Activated CD4-positive, alpha-beta T cell treated with anti-CD3 and anti-CD28 coated beads, Interleukin-2, amount 50 U/mL, for 48 hours (primary cell): ENCODE measurements around the gene PRKG1.
"Not testable (repeated sequence)": the region's sequence is repeated elsewhere in the genome, so short reads cannot be mapped to it uniquely, and the experiment has no call there.

Source experiments
- DNase-seq, 2 experiments: peaks; one replicate each; pipeline ENCODE4 v3.0.0-alpha.2; 2020

PRKG1 gene

DNA sequence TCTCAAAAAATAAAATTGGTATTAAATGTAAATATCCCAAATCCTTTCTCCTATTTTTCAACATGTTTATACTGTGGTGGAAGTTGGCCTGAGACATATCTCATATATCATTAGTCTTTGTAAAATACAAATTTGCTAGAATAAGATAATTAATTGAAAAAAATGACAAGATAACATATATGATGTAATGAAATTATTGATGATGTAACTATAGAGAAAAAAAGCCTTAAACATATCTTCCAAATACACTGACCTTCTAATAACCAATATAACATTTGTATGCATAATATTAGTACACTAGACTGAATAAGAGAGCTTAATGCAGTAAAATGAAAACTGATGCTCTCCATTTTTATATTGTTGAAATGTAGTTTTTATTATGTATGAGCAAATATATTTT lies 104.3 kb downstream of the PRKG1 start:
- no peak for DNase-seq

DNA sequence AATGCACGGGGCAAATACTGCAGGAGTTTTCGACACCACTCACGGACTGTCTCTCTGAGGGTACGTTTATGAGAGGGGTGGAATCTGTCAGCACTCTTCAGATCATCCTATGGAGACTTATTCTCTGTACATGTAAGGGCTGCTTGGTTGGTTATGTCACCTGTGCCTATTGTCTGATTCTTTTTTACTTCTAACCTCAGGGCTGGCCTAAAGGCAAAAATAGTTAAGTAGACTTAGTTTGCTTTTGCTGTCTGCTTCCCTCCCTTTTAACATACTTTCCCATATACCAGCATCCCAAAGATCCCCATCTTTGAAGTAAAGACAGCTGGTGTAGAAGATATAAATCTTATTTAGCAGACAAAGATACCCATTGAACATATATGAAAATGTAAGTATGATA lies 105.9 kb downstream of the PRKG1 start:
- no peak for DNase-seq

DNA sequence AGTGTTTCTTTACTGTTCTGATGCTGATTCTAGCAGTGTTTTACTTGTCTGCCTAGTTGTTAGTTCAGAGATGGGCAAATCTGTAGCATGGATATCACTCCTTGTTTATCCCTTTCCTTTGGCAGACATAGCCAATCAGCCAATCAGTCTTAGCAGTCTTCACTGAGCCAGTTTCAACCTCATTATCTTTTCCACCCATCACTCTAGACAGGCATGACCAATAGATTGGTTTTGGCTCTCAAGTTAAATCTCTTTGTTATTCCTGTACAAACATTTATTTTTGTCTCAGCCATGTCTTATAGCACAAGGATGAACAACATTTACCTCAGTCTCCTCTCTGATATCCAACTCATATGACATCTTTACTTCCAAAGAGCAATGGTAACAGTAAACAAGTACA lies 109.5 kb downstream of the PRKG1 start:
- no peak for DNase-seq

DNA sequence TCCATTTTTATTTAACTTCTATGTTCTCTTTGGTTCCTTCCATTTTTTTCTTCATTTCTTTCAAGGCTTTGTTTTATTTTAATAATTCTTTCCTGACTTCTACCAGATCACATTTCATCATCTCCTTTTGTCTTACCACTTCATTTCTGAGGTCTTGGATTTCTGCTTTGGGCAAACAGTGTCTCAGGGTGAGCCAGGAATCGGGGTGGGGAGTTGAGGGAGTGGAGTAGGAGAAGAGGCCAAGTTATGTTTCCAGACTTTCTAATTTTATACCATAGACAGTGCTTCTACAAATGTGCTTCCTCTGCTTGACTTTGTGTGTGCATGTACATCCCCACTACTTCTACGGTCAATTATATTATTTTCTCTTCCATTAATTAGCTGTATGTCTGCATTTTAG lies 112.1 kb downstream of the PRKG1 start:
- no peak for DNase-seq

DNA sequence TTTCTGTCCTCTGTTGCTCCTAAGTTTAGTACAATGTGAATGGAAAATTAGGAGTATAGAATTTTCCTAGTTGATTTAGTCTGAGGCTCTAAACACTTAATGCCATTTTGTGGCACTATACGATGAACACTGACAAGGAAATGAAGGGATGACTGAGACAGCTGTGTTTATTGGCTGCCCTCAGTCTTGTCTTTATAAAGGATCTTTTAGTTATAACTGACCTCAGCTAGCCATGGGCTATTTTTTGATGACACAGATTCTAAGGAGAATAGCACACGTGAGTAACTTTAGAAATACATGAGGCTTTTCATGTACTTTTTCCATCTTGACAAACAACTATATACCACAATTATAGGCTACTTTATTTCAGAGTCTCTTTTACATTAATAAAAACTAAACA lies 113.7 kb downstream of the PRKG1 start:
- no peak for DNase-seq

DNA sequence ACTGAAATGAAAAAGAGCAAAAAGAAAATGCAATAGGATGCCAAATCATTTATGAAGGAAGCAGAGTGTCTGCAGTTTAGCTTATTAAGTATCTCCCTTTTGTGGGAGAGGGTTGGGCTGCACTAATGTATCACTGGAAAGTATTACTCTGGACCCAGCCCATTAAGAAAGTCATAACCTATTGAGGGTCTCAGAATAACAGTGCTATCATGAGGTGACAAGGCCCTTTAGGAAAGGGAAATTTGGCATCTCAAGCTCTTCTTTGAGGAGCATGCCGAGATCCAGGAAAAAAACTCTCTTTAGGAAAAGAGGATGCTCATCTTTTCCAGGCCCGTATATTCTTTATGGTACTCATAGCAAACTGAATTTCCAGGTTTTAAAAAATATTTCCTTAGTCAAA lies 114.6 kb downstream of the PRKG1 start:
- no peak for DNase-seq

DNA sequence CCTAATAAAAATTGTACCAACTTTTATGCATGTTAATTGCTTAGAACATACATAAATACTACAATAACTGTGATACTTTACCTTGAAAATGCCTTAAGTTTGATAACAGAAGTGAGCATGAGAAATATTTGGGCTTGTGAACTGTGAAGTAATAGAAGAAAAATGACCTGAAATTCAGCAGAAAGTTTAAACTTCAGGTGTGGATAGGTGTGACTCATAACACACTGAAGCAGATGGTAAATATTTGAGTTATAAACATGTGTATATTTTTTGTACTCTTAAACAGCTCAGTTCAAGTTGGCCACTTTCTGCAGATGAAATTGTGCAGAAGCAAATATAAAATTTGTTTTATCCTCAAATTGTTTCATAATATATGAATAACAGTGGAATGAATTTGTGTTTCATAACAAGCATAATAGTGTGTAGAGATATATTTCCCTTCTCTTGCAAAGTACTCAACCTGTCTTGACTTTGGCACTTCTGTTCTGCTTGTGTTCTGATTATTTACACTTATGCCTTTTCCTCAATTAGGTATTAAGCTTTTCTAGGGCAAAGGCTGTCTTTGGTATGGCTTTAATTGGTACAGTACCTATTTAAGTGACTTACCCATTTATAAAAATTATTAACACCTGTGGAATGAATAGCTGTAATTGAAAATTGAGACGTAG lies 122.4 kb downstream of the PRKG1 start:
- no peak for DNase-seq

DNA sequence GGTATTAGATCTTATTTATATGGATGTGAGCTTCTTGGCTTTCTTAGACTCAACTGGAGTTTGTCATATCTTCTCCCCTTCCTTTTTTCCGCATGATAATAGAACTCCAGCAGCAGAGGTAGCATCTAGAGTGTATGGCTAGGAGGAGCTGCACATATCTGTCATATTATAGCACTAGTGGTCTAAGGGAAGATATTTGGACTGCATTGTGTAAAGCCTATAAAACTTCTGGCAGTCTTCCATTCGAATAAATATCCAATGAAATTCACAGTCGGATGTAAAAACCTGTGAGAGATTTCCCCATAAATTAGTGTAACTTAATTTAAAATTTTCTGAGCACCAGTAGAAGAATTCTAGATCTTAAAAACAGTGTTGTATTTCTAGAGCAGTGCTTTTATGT lies 123.9 kb downstream of the PRKG1 start:
- DNase-seq: no peak

DNA sequence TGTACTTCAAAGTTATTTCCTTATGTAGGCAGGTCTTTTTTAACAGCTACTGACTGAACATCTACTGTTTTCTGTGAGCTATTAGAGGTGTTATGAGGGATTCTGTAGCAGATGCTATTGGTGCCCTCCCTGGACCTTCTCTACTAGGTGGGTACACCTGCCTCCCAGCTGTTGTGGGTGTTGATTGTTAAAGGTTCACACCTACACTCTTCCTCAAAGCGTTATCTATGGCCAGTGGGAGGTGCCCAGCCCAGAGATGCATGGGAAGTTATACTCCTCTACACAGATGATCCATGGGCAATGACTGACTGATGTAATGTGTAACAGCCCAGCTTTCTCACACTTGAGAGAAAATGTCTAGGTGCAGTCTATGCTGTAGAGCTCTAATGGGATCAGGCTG lies 127.7 kb downstream of the PRKG1 start:
- no peak for DNase-seq

DNA sequence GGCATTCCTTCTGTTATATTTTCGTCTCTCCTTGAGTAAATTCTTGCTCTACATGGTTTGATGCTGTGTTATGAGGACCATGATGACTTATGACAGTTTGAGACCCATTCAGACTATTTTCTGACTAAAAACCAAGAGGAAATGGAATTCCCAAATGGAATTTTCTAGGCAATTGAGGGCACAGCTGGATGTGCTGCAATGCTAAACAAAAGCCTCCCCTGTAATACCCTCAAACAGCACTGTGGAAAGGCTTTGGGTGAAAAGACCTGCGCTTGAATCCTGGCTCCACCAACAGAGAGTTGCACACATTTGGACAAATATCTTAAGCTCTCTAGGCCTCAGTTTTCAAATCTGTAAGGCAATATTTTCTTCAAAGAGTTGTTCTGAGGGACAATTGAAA lies 129.1 kb downstream of the PRKG1 start:
- no peak for DNase-seq

DNA sequence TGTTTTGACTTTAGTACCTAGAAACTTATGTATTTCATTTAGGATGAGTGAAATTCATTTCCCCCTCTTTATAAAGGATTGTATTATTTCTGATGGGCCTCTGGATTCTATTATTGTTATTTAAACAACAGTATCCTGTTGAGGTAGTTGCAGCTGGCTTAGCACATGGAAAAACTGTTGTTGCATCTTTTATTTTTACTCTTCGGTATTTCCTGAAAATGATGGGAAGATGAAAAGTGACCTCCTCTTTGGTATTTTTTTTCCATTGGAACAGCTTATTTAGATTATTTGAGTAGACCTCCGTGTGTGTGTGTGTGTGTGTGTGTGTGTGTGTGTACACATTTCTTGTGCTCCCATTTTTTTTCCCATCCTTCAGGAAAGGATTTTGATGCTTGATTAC lies 129.8 kb downstream of the PRKG1 start:
- DNase-seq: no peak

DNA sequence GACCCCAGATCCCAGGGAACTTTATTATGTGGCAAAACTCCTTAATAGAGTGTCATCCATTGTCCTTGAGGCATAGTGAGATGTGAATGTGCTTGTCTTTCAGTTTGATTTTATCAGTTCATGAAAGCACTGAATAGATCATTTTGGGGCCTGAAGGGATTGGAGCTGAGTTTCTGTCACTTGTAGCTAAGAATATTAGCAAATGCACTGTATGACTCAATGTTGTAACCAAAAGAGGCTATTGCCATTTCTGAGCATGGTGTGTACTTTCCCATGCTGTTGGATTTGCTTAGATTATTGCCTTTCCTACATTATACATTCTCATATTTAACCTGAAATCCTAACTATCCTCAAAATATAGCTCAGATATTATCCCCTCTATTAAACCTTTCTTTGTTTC lies 130.4 kb downstream of the PRKG1 start:
- no peak for DNase-seq

DNA sequence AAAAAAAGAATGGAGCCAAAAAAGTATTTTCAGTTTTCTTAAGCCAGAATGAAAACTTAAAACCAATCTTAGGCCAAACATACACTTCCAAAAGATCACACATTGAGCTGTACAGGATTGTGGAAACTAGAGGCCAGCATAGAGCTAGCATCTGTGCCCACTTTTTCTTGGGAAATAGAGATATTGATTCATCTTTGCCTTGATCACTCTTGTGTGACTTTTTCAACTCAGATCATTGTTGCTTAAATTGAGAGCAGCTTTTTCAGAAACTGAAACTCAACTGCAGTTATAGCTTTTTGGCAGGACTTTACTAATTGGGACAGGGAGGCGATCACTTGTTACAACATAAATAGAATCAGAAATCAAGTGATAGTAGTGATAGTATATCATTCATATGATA lies 132.2 kb downstream of the PRKG1 start:
- DNase-seq: no peak

DNA sequence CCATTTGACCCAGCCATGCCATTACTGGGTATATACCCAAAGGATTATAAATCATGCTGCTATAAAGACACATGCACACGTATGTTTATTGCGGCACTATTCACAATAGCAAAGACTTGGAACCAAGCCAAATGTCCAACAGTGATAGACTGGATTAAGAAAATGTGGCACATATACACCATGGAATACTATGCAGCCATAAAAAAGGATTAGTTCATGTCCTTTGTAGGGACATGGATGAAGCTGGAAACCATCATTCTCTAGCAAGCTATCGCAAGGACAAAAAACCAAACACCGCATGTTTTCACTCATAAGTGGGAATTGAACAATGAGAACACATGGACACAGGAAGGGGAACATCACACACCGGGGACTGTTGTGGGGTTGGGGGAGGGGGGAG lies 138.7 kb downstream of the PRKG1 start:
- DNase-seq: not testable (repeated sequence)

DNA sequence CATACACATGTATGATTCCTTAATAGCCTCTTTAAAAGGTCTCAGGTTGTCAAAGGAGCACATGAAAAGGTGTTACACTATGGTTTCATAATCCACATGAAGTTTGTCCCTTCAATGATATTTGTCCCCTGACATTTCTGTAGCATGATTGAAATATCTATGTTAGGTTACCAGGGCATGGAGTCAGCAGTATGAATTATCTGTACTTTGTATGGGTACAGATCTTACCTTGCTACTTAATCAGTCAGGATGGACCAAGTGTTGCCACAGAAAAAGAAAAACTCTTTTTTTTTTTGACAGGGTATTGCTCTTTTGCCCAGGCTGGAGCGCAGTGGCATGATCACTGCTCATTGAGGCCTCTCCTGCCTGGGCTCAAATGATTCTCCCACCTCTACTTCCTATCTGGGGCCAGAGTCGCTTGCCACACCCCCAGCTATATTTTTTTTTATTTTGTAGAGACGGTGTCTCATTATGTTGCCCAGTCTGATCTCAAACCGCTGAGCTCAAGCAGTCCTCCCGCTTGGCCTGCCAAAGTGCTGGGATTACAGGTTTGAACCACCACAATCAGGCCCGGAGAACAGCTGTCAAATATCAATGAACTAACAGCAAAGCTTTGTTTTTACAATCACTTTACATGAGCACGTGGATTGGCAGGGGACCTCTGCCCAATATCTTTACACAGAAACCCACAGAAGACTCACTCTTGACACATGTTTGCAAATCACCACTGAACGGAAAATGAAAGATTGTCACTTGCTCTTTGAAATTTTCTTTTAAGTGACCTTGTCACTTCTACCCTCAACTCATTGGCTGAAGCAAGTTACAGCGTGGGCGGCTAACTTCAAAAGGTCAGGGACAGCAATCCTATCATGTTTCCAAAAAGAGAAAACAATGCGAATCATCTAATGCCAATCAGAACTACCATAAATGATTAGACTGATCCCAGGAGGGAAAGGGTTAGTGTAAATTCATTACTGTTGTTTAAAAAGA lies 140.2 kb downstream of the PRKG1 start:
- no peak for DNase-seq

DNA sequence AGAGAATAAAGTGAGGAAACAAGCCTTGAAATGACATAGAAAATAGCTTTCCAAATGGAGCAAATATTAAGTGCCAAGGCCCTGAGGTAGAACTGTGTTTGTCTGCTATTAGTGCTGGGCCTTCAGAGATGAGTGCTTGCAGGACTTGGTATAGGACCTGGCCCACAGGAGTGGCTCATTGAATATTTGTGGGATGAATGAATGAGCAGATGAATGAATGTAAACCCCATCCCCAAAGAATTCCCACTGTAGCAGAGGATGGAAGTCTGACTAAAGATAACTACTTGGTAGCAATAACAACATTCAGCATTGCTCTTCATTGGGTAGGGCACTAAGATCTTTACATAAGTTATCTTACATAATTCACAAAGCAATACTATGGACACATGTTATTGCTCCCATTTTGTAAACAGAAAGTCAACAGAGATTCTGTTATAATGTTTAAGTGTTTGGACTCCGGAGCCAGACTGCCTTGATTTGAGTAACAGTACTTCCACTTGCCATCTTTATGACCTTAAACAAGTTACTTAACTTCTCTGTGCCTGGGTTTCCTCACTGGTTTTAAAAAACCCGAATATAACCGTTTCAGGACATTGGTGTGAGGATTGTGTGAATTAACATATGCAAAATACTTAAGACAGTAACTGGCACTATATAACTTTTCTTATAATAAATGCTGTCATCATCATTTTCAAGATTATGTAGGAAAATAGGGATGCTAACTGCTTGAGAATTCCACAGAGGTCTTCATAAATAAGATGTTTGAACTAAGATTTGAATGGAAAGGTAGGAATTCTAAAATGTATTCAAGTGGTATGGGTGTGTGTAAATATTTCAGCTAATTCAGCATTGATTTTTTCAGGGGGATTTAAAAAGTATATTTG lies 141.9 kb downstream of the PRKG1 start:
- DNase-seq: no peak

DNA sequence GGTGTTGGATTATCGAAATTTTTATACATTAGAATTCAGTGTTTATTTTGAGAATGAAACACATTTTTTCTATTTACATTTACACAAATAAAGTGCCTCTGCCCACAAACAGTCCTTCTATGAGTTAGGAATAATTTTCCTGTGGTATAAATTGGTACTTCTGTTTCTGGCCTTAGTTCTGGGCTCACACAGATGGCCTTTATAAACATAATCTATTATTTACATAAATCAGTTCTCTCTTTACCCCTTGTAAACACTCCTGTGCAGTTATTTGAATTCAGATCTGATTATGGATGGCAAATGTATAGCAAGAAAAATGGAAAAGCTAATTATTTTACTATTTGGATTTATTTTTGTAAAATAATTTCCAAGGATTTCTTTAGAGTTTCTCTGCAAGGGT lies 143.2 kb downstream of the PRKG1 start:
- DNase-seq: no peak

DNA sequence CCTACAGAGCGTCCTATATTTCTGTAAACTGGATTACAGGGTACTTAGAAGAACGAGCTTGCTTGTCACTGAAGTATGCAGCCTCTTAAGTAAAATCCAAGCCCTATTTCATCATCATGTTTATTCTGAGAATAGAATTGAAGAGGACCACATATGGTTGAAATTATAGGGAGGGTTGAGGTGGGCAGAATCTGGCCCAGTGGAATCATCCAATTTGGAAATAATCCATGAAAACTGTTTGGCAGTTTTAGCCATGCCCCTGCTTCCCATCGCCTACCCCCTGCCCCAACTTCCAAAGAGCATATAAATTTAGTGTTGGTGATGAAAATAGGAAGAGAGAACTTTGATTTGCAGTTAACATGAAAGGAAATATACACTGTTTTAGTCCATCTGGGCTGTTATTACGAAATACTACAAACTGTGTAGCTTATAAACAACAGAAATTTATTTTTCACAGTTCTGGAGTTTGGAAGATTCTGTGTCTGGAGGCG lies 150.4 kb downstream of the PRKG1 start:
- no peak for DNase-seq

DNA sequence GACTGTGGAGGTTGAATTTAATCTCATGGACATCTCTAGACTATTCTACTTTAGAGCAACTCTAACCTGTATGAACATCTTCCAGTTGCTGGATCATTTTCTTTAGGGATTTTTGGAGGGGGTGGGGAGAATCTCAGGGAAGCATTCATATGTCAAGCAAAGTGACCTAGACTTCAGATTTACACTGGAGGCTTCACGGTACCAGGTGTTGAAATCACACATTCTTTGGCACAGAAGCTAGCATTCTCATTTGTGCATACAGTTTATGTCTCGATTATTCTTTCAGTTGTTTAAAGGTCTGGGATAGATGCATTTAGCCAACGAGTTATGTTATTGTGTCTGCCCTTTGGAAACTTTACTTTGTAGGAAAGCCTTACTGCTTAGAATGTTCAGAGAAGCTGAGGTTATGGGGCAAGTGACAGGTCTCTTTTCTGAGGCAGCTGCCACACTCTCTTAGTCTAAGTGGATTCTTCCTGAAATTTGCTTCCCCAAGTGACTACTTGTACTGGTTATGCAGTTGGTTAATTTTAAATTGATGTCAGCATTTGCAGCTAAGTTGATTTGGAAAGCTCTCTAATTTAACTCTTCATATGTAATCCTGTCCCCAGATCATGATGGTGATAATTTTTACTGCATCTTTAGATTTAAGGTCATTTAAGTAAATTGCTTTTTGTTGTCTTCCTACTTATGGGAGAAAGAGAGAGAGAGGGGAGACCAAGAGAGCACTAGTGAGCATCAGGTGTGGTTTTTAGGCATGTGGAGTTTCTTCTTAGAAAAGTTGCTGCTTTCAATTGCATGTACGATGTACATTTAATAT lies 153.8 kb downstream of the PRKG1 start:
- DNase-seq: no peak

DNA sequence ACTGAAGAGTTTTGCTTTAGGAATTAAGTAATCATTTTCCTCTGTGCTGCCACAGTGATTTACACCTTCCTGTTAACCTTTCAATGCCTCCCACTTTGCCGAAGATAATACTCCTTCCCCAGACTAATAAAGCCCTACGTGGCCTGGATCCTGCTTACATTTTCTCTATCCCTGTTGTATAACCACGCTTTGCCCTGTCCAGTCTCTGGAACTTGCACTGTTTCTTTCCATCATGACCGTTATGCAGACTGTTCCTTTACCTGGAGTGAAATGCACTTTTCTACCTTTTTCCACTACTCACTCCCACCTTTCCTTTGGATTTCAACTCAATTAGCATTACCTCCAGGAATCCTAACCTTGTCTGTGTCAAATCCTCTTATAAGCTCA lies 154.4 kb downstream of the PRKG1 start:
- no peak for DNase-seq

DNA sequence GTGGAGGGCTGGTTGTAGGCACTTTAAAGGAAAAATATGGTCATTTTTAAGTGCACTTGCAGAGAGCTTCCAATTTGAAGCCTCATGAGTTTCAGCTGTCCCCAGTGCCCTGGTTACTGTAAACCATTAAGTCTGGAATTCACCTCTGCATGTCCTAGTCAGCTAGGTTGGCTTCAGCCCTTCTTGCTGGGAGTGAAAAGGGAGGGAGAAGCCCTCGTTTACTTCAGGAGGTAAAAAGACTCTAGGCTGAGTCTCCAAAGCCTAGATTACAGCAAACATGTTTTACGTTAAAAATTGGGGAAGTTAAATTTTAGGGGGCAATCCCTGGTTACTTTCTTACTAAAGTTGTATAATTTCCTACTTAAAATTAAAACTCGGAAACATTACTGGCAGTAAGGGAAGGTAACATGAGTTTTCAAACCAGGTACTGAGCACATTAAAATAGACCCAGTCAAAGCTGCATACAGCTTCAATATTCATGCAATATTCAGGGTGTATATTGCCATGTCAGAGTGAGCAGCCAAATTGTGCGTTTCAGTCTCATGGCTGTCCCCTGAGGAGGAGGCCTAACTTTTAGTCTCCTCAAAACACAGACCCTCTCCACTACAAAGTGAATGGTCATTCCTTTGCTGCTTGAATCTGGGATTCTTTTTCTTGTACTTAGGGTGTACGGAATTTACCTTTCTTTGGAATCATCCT lies 156.7 kb downstream of the PRKG1 start:
- no peak for DNase-seq

DNA sequence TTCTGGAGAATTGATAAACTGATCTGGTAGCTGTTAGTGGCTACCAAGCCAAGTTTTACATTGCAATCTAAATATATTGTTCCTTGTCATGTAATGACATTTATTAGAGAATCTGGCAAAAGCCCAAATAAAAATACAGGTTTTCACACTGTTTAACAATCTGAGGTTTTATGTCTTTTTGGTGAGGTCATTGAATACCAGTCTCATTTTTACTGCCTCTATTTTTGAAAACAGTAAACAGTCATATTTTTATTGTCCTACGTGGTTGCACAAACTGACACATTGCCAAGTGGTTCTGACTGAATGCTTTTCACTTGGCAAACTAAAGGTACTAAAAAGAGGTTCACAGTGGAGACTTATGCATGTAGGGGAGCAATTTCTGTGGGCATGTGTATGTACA lies 157.5 kb downstream of the PRKG1 start:
- no peak for DNase-seq
